Stimulated activated naive CD8-positive, alpha-beta T cell treated with anti-CD3 and anti-CD28 coated beads, Interleukin-15, Interleukin-2, amounts not matched to agents 100 ng/mL and 50 ng/mL, for 24 hours (primary cell): Measurements from ENCODE around the gene FXYD7.
"Not testable (repeated sequence)": the region's sequence is repeated elsewhere in the genome, so short reads cannot be mapped to it uniquely, and the experiment has no call there.

ENCODE experiments used
- H3K27ac Mint-ChIP-seq: one replicate; pipeline ENCODE4 v1.8.0; 2021; ENCODE audit warnings: mild to moderate bottlenecking, mixed read lengths
- H3K27me3 Mint-ChIP-seq: one replicate; pipeline ENCODE4 v1.8.0; 2021; ENCODE audit warnings: mixed read lengths
- H3K36me3 Mint-ChIP-seq: one replicate; pipeline ENCODE4 v1.8.0; 2021; ENCODE audit warnings: low read depth, mixed read lengths
- H3K4me1 Mint-ChIP-seq: one replicate; pipeline ENCODE4 v1.8.0; 2021; ENCODE audit warnings: low read depth, mixed read lengths
- H3K4me3 Mint-ChIP-seq: one replicate; pipeline ENCODE4 v1.8.0; 2021; ENCODE audit warnings: mild to moderate bottlenecking, mixed read lengths
- H3K9me3 Mint-ChIP-seq: one replicate; pipeline ENCODE4 v1.8.0; 2021; ENCODE audit warnings: mixed read lengths

The FXYD7 gene

GRCh38 chr19:35143231-35143715 is at the start of gene FXYD7:
FXYD7 (plus strand) TSS chr19:35143255; CDS start chr19:35143334, 79 bp downstream.
- Mint-ChIP-seq H3K27me3 (peaks cover 4% of the 10 kb centered on the region), H3K9me3 (no peaks in the 10 kb centered on the region), H3K4me3 (peak within 1 kb of the TSS; percentile 84), H3K27ac (no peak within 1 kb of the TSS), H3K36me3 (no peaks in the 10 kb centered on the region), H3K4me1 (peaks cover 26% of the 10 kb centered on the region)

GRCh38 chr19:35093430-35093829 is 49.6 kb upstream of the FXYD7 start:
- Mint-ChIP-seq H3K27me3 (no peaks in the 10 kb centered on the region), H3K27ac (no peak overlapping the region), H3K9me3 (no peaks in the 10 kb centered on the region), H3K36me3 (no peaks in the 10 kb centered on the region), H3K4me1 (no peaks in the 10 kb centered on the region), H3K4me3 (no peak overlapping the region)

GRCh38 chr19:35093941-35094647 is 49.0 kb upstream of the FXYD7 start:
- no peaks in the 10 kb centered on the region for H3K27me3 Mint-ChIP-seq
- H3K4me1 Mint-ChIP-seq, result no peaks in the 10 kb centered on the region
- no peaks in the 10 kb centered on the region for H3K9me3 Mint-ChIP-seq
- H3K27ac Mint-ChIP-seq, result no peak overlapping the region
- no peaks in the 10 kb centered on the region for H3K36me3 Mint-ChIP-seq
- no peak overlapping the region for H3K4me3 Mint-ChIP-seq

- no peak overlapping the region for H3K27ac Mint-ChIP-seq
- H3K36me3 Mint-ChIP-seq, result no peaks in the 10 kb centered on the region
- no peaks in the 10 kb centered on the region for H3K9me3 Mint-ChIP-seq
- H3K4me3 Mint-ChIP-seq, result no peak overlapping the region
- H3K4me1 Mint-ChIP-seq, result no peaks in the 10 kb centered on the region
- no peaks in the 10 kb centered on the region for H3K27me3 Mint-ChIP-seq
Observed at GRCh38 chr19:35094656-35095055, 48.4 kb upstream of the FXYD7 start.

GRCh38 chr19:35095667-35096368 is 47.2 kb upstream of the FXYD7 start:
- Mint-ChIP-seq H3K9me3 (no peaks in the 10 kb centered on the region), H3K36me3 (no peaks in the 10 kb centered on the region), H3K27ac (no peak overlapping the region), H3K4me3 (no peak overlapping the region), H3K27me3 (no peaks in the 10 kb centered on the region), H3K4me1 (no peaks in the 10 kb centered on the region)

- Mint-ChIP-seq H3K27ac (no peak overlapping the region), H3K27me3 (no peaks in the 10 kb centered on the region), H3K9me3 (no peaks in the 10 kb centered on the region), H3K4me3 (no peak overlapping the region), H3K36me3 (no peaks in the 10 kb centered on the region), H3K4me1 (no peaks in the 10 kb centered on the region)
Observed at GRCh38 chr19:35098413-35099049, 44.5 kb upstream of the FXYD7 start.

GRCh38 chr19:35099155-35099896 is 43.7 kb upstream of the FXYD7 start:
- no peaks in the 10 kb centered on the region for H3K36me3 Mint-ChIP-seq
- H3K27ac Mint-ChIP-seq, result no peak overlapping the region
- no peaks in the 10 kb centered on the region for H3K27me3 Mint-ChIP-seq
- H3K4me3 Mint-ChIP-seq, result no peak overlapping the region
- H3K4me1 Mint-ChIP-seq, result no peaks in the 10 kb centered on the region
- no peaks in the 10 kb centered on the region for H3K9me3 Mint-ChIP-seq

GRCh38 chr19:35099897-35100275 is 43.2 kb upstream of the FXYD7 start:
- Mint-ChIP-seq H3K36me3 (no peaks in the 10 kb centered on the region), H3K27ac (no peak overlapping the region), H3K9me3 (no peaks in the 10 kb centered on the region), H3K27me3 (no peaks in the 10 kb centered on the region), H3K4me1 (no peaks in the 10 kb centered on the region), H3K4me3 (no peak overlapping the region)

GRCh38 chr19:35100588-35101533 is 42.2 kb upstream of the FXYD7 start:
- no peaks in the 10 kb centered on the region for H3K4me1 Mint-ChIP-seq
- no peaks in the 10 kb centered on the region for H3K9me3 Mint-ChIP-seq
- H3K27me3 Mint-ChIP-seq, result no peaks in the 10 kb centered on the region
- no peaks in the 10 kb centered on the region for H3K36me3 Mint-ChIP-seq
- no peak overlapping the region for H3K27ac Mint-ChIP-seq
- no peak overlapping the region for H3K4me3 Mint-ChIP-seq

- H3K9me3 Mint-ChIP-seq, H3K36me3 Mint-ChIP-seq, H3K27me3 Mint-ChIP-seq, H3K4me3 Mint-ChIP-seq, H3K27ac Mint-ChIP-seq, H3K4me1 Mint-ChIP-seq: not testable (repeated sequence)
Observed at GRCh38 chr19:35101949-35102348, 41.1 kb upstream of the FXYD7 start.

GRCh38 chr19:35103614-35104013 is 39.4 kb upstream of the FXYD7 start:
- H3K4me1 Mint-ChIP-seq, result peaks cover 11% of the 10 kb centered on the region
- peak overlapping the region; percentile 61 for H3K27ac Mint-ChIP-seq
- H3K27me3 Mint-ChIP-seq, H3K9me3 Mint-ChIP-seq, H3K36me3 Mint-ChIP-seq, H3K4me3 Mint-ChIP-seq: not testable (repeated sequence)

- H3K27ac Mint-ChIP-seq, result no peak overlapping the region
- H3K9me3 Mint-ChIP-seq, result no peaks in the 10 kb centered on the region
- no peak overlapping the region for H3K4me3 Mint-ChIP-seq
- H3K4me1 Mint-ChIP-seq, result peaks cover 11% of the 10 kb centered on the region
- no peaks in the 10 kb centered on the region for H3K36me3 Mint-ChIP-seq
- H3K27me3 Mint-ChIP-seq, result no peaks in the 10 kb centered on the region
Observed at GRCh38 chr19:35104361-35104760, 38.7 kb upstream of the FXYD7 start.

GRCh38 chr19:35105047-35105410 is 38.0 kb upstream of the FXYD7 start:
- H3K4me1 Mint-ChIP-seq, result peaks cover 11% of the 10 kb centered on the region
- H3K4me3 Mint-ChIP-seq, result no peak overlapping the region
- H3K27me3 Mint-ChIP-seq, result no peaks in the 10 kb centered on the region
- no peaks in the 10 kb centered on the region for H3K36me3 Mint-ChIP-seq
- no peaks in the 10 kb centered on the region for H3K9me3 Mint-ChIP-seq
- H3K27ac Mint-ChIP-seq, result no peak overlapping the region
